Smooth muscle cell (in vitro differentiated cells): ENCODE results near the gene FRMPD1. TPM values are rescaled to one million over a fixed set of nuclear protein-coding genes. Genes with fewer than 3 reads are reported as not detected.

Experiments used
- DNase-seq: peaks from one replicate; lab custom pipeline; 2025; ENCODE audit not compliant: unreplicated experiment; lab: John Stamatoyannopoulos, UW
- H2AFZ ChIP-seq: fragments of 200-600 bp; sonication (generic); 2 replicates; pipeline ENCODE4 v1.6.0; 2016; ENCODE audit warnings: antibody characterized with exemption, low read depth, mild to moderate bottlenecking
- H3F3A ChIP-seq: fragments of 200-600 bp; sonication (generic); 2 replicates; pipeline ENCODE4 v1.6.0; 2017; ENCODE audit warnings: antibody characterized with exemption, low read depth
- H3K27ac ChIP-seq: fragments of 200-600 bp; sonication (generic); 2 replicates; pipeline ENCODE4 v1.5.1; 2016; ENCODE audit warnings: low read depth, mild to moderate bottlenecking
- H3K27me3 ChIP-seq: fragments of 200-600 bp; sonication (generic); 2 replicates; pipeline ENCODE4 v1.6.1; 2016; ENCODE audit warnings: low read depth, mild to moderate bottlenecking
- H3K36me3 ChIP-seq: fragments of 200-600 bp; sonication (generic); 2 replicates; pipeline ENCODE4 v1.5.1; 2016; ENCODE audit warnings: low read depth
- H3K4me1 ChIP-seq: fragments of 200-600 bp; sonication (generic); 2 replicates; pipeline ENCODE4 v1.5.1; 2016; ENCODE audit warnings: low read depth
- H3K4me2 ChIP-seq: fragments of 200-600 bp; sonication (generic); 2 replicates; pipeline ENCODE4 v1.6.0; 2016; ENCODE audit warnings: mild to moderate bottlenecking
- H3K4me3 ChIP-seq: fragments of 200-600 bp; sonication (generic); 2 replicates; pipeline ENCODE4 v1.5.1; 2016; ENCODE audit warnings: mild to moderate bottlenecking
- H3K79me2 ChIP-seq: fragments of 200-600 bp; sonication (generic); 2 replicates; pipeline ENCODE4 v1.6.0; 2016; ENCODE audit warnings: low read depth, mild to moderate bottlenecking
- H3K9ac ChIP-seq: fragments of 200-600 bp; sonication (generic); 2 replicates; pipeline ENCODE4 v1.6.0; 2016; ENCODE audit warnings: low read depth
- H3K9me3 ChIP-seq: fragments of 200-600 bp; sonication (generic); replicated peaks from 2 replicates; pipeline ENCODE4 v1.5.1; 2016; ENCODE audit warnings: low read depth
- H4K20me1 ChIP-seq: fragments of 200-600 bp; sonication (generic); 2 replicates; pipeline ENCODE4 v1.6.0; 2016; ENCODE audit warnings: low read depth
- CTCF ChIP-seq: fragments of 200-600 bp; sonication (generic); IDR thresholded peaks from 2 replicates; pipeline ENCODE4 v1.5.1; 2017; ENCODE audit warnings: borderline replicate concordance, mild to moderate bottlenecking, antibody characterized with exemption; ENCODE audit not compliant: insufficient read depth, poor library complexity, severe bottlenecking
- WGBS: methylation state at CpG from one replicate; pipeline ENCODE4 v1.1.7; 2016; ENCODE audit warnings: low lambda C conversion rate; 5-methylcytosine and 5-hydroxymethylcytosine counted together
- polyA plus RNA-seq: library from polyadenylated mRNA; unstranded; fragments of >200 nt; fragmentation: Nextera tagmentation; extraction: Ambion mirVana; gene quantifications from 2 replicates; pipeline ENCODE4 v1.2.1, GENCODE V29; 2016
- total RNA-seq: library from RNA; depleted of rRNA; stranded (reverse); fragments of >200 nt; gene quantifications from 2 replicates; pipeline ENCODE4 v1.2.3, GENCODE V29; 2014

Gene FRMPD1
- total and polyA plus RNA-seq, 2 experiments from 2014 or later, result 0.22 TPM; not detected in 1

DNA sequence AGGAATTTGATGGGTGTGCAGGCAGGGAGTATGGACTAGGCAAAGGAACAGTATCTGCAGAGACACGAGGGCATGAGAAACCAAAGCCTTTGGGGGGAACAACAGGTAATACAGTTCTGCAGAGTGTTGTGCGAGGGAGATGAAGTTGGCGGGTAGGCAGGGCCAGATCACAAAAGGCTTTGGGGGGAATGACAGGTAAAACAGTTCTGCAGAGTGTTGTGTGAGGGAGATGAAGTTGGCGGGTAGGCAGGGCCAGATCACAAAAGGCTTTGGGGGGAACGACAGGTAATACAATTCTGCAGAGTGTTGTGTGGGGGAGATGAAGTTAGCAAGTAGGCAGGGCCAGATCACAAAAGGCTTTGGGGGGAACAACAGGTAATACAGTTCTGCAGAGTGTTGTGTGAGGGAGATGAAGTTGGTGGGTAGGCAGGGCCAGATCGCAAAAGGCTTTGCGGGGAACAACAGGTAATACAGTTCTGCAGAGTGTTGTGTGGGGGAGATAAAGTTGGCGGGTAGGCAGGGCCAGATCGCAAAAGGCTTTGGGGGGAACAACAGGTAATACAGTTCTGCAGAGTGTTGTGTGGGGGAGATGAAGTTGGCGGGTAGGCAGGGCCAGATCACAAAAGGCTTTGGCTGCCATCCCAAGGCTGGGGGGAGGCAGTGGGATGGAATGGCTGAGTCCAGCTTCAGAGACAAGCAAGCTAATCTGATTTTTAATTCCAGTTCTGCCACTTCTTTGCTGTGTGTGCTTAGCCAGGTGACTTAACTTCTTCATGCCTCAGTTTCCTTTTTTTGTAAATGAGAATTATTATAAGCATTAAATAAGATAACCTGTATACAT lies 33.0 kb downstream of the FRMPD1 start:
- H3K27me3 ChIP-seq, result peaks cover 32% of the 10 kb centered on the region
- no peak for TF ChIP-seq CTCF
- H4K20me1 ChIP-seq, result no peaks in the 10 kb centered on the region
- no peaks in the 10 kb centered on the region for H3K9me3 ChIP-seq
- H3K4me1 ChIP-seq, result no peaks in the 10 kb centered on the region
- H3K27ac ChIP-seq, result no peak overlapping the region
- DNase-seq, result no peak
- H3K79me2 ChIP-seq, result no peaks in the 10 kb centered on the region
- WGBS, result 87% methylated on average over 10 of the region's 10 CpGs
- H2AFZ ChIP-seq, result no peak overlapping the region
- no peak overlapping the region for H3K9ac ChIP-seq
- no peaks in the 10 kb centered on the region for H3F3A ChIP-seq
- H3K4me3 ChIP-seq, result no peak overlapping the region
- H3K36me3 ChIP-seq, result no peaks in the 10 kb centered on the region
- no peak overlapping the region for H3K4me2 ChIP-seq

DNA sequence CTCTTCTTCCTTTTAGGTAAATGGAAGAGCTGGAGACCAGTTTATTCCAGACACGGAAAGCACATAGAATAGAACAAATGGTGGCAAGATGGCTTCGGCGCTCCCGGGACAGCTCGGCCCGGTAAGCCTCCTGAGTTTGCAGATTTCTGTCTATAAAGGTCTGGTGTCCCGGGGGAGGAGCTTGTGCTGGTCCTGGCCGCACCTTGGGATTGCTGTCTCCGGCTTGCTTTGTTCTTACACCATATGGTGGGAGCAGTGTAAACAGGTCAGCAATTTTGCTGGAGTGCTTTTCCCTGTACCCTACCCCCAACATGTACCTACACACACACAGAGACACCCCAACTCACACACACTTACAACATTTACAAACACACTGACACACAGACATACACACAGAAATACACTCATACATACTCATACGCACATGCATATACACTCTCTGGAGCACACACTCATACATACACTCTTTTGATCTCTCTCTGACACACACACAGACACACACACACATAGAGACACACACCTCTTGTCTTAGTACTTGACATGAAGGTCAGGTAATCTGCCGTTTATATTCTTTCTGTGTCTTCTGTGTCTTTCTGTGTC lies 42.0 kb downstream of the FRMPD1 start:
- DNase-seq, result no peak
- Histone ChIP-seq H3K9ac (no peak overlapping the region), H4K20me1 (no peaks in the 10 kb centered on the region), H3K36me3 (no peaks in the 10 kb centered on the region), H3K4me3 (no peak overlapping the region), H3K4me1 (no peaks in the 10 kb centered on the region), H3K79me2 (no peaks in the 10 kb centered on the region), H3F3A (no peaks in the 10 kb centered on the region), H3K9me3 (no peaks in the 10 kb centered on the region), H3K27ac (no peak overlapping the region), H3K4me2 (no peak overlapping the region), H2AFZ (no peak overlapping the region), H3K27me3 (peaks cover 55% of the 10 kb centered on the region)
- 87% methylated on average over 11 of the region's 11 CpGs for WGBS
- TF ChIP-seq CTCF, result no peak

- Histone ChIP-seq H3K27me3 (peaks cover 55% of the 10 kb centered on the region), H3K27ac (no peak overlapping the region), H4K20me1 (no peaks in the 10 kb centered on the region), H3K36me3 (no peaks in the 10 kb centered on the region), H2AFZ (no peak overlapping the region), H3K9ac (no peak overlapping the region), H3K9me3 (no peaks in the 10 kb centered on the region), H3K4me1 (no peaks in the 10 kb centered on the region), H3K79me2 (no peaks in the 10 kb centered on the region), H3K4me2 (no peak overlapping the region), H3K4me3 (no peak overlapping the region), H3F3A (no peaks in the 10 kb centered on the region)
- TF ChIP-seq CTCF, result no peak
- no peak for DNase-seq
- WGBS, result 83% methylated on average over 4 of the region's 4 CpGs
These were observed 42.5 kb downstream of the FRMPD1 start for GRCh38 chr9:37693260-37693659.
